Upper lobe of right lung (tissue), 1 donor: ENCODE data around the gene SMC6. TPM values are rescaled to one million over a fixed set of nuclear protein-coding genes. Genes with fewer than 3 reads are reported as not detected.

ENCODE experiments used
- ATAC-seq: fragments of 200-7000 bp; cut with Tn5 transposase; one replicate; pipeline ENCODE4 v1.9.1; 2020; ENCODE audit warnings: mild to moderate bottlenecking, moderate library complexity
- DNase-seq: peaks from one replicate; pipeline ENCODE4 v3.0.0-alpha.2; 2020
- H3K27ac ChIP-seq: fragments of 200-600 bp; one replicate; pipeline ENCODE4 v1.8.0; 2022
- H3K27me3 ChIP-seq: fragments of 200-600 bp; one replicate; pipeline ENCODE4 v1.8.0; 2022; ENCODE audit warnings: mild to moderate bottlenecking
- H3K36me3 ChIP-seq: fragments of 200-600 bp; one replicate; pipeline ENCODE4 v1.8.0; 2022
- H3K4me1 ChIP-seq: fragments of 200-600 bp; one replicate; pipeline ENCODE4 v1.8.0; 2022
- H3K4me3 ChIP-seq: fragments of 200-600 bp; one replicate; pipeline ENCODE4 v1.8.0; 2022; ENCODE audit warnings: mild to moderate bottlenecking
- H3K9me3 ChIP-seq: fragments of 200-600 bp; one replicate; pipeline ENCODE4 v1.8.0; 2022
- intact Hi-C: fragments of 100-400 bp; cut with DNase I; formaldehyde crosslinking; loops from one replicate; pipeline ENCODE4 v1.11.0; 2022
- total RNA-seq: library from RNA; stranded (reverse); fragmentation: NEBNext Ultra II Directional; extraction: Animal tissue kit (Norgen Biotek cat#: 25700); gene quantifications from one replicate; pipeline ENCODE4 v1.2.1, GENCODE V29; 2021
- TF ChIP-seq, protein P1 (sequence below): fragments of 200-600 bp; IDR thresholded peaks from one replicate; pipeline ENCODE4 v1.8.0; 2022; ENCODE audit warnings: antibody characterized with exemption
- donor health status: DM: no; HTN: yes; CAD: no; lungs with severe emphysema.

SMC6 gene
- total RNA-seq, 1 donor from 2014 or later = 16.0 TPM

DNA sequence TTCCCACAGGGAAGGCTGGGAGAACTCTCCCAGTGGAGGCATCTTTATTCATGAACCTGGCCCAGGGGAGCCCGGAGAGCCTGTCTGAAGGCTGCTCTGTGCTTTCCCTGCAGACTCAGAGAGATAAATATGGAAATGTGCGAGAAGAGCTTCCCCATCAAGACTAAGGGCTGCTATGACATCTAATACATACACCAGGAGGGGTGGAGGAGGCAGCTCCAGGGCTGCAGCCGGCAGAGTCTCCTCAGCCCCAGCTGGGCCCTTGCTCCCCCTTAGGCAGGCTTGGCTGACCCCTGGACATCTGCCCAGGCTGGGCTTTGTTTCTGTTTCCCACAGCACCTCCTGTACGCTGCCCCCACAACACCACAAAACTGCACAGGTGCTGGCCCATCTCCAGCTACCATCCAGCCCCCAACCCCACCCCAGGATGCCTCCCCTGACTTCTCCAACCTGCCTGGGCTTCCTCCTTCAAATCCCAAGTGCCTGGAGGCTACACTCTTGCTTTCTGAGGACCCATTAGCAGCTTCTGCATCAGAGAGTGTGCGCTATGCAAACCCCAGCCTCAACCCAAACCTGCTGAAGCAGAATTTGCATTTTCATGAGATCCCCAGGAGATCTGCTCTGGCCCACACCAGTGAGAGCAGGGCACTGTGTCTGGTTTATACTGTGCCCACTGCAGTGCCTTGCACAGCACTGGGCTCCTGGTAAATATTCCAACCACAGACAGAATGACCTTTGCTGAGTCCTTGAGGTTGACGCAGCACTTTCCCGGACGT lies 116.3 kb downstream of the SMC6 start:
- intact Hi-C loops = no loop called here
- Histone ChIP-seq H3K4me3 (no peak overlapping the region), H3K36me3 (no peaks in the 10 kb centered on the region), H3K27me3 (no peaks in the 10 kb centered on the region), H3K9me3 (no peaks in the 10 kb centered on the region), H3K4me1 (no peaks in the 10 kb centered on the region), H3K27ac (no peak overlapping the region)
- DNase-seq (no peak), ATAC-seq (no peak)
- TF ChIP-seq, protein P1, sequence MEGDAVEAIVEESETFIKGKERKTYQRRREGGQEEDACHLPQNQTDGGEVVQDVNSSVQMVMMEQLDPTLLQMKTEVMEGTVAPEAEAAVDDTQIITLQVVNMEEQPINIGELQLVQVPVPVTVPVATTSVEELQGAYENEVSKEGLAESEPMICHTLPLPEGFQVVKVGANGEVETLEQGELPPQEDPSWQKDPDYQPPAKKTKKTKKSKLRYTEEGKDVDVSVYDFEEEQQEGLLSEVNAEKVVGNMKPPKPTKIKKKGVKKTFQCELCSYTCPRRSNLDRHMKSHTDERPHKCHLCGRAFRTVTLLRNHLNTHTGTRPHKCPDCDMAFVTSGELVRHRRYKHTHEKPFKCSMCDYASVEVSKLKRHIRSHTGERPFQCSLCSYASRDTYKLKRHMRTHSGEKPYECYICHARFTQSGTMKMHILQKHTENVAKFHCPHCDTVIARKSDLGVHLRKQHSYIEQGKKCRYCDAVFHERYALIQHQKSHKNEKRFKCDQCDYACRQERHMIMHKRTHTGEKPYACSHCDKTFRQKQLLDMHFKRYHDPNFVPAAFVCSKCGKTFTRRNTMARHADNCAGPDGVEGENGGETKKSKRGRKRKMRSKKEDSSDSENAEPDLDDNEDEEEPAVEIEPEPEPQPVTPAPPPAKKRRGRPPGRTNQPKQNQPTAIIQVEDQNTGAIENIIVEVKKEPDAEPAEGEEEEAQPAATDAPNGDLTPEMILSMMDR = no peak

DNA sequence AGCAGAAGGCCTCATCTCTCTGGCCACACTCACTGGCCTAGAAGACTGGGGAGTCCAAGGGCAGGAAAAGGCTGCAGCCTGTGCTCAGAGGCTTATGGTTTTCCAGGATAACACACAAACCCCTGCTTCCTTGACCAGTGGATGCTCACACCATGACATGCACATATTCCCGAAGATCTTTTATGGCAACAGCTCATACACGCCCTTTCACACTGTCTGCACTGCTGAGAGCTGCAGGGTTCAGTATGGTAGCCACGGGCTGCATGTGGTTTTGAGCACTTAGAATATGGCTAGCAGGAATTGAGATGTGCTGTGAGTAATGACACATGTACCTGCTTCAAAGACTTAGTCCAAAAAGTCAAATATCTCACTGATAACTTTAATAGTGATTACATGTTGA lies 117.4 kb downstream of the SMC6 start:
- no peaks in the 10 kb centered on the region for H3K36me3 ChIP-seq

DNA sequence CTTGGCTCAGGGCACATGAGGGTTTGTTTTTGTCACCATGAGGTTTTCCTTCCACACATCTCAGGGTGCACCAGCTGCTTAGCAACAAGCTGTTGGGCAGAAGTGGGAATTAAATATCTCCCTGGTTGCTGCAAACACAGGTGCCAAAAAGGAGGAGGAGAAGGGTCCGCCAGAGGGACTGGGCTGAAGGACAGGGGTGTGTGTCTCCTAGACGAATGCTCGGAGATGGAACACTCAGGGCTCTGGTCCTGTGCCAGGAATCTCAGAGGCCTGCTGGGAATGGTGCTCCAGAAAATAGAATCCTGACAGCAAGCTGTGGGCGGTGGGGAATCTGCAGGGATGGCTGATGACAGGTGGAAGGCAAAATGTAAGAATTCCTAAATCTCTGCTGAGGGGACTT lies 118.6 kb downstream of the SMC6 start:
- Histone ChIP-seq H3K27me3 (no peaks in the 10 kb centered on the region), H3K36me3 (no peaks in the 10 kb centered on the region), H3K27ac (no peak overlapping the region), H3K4me1 (no peaks in the 10 kb centered on the region), H3K9me3 (no peaks in the 10 kb centered on the region), H3K4me3 (no peak overlapping the region)
- intact Hi-C loops = no loop called here
- ATAC-seq = no peak
- TF ChIP-seq, protein P1 = no peak
- no peak for DNase-seq

More for the DNA sequence above, 117.4 kb downstream of the SMC6 start:
- no peak overlapping the region for H3K4me3 ChIP-seq
- DNase-seq = no peak
- no peak for ATAC-seq
- TF ChIP-seq, protein P1 = no peak
- H3K4me1 ChIP-seq = no peaks in the 10 kb centered on the region
- H3K27me3 ChIP-seq = no peaks in the 10 kb centered on the region
- no peak overlapping the region for H3K27ac ChIP-seq
- no peaks in the 10 kb centered on the region for H3K9me3 ChIP-seq
- intact Hi-C loops = no loop called here

DNA sequence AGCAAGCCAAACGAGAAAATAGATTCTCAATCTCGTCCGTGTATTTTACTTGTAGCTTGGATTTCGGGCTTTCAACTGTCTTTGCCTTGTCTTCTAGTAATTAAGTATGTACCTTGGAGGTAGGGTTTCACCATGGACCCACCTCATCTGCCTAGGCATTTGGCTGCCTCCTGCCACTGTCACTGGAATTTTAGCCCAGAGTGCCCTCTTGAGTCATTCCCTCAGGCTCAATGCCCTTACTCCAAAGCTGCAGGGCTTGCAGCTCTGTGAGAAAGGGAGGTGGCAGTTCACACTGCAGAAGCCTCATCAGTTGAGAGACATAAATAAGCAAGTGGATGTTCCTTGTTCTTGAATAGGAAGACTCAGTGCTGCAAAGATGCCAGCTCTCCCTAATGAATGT lies 123.5 kb downstream of the SMC6 start:
- Histone ChIP-seq H3K27me3 (no peaks in the 10 kb centered on the region), H3K4me1 (no peaks in the 10 kb centered on the region), H3K36me3 (no peaks in the 10 kb centered on the region), H3K27ac (no peak overlapping the region), H3K4me3 (no peak overlapping the region), H3K9me3 (no peaks in the 10 kb centered on the region)
- DNase-seq (no peak), ATAC-seq (no peak)
- TF ChIP-seq, protein P1 = no peak
- intact Hi-C loops = no loop called here

DNA sequence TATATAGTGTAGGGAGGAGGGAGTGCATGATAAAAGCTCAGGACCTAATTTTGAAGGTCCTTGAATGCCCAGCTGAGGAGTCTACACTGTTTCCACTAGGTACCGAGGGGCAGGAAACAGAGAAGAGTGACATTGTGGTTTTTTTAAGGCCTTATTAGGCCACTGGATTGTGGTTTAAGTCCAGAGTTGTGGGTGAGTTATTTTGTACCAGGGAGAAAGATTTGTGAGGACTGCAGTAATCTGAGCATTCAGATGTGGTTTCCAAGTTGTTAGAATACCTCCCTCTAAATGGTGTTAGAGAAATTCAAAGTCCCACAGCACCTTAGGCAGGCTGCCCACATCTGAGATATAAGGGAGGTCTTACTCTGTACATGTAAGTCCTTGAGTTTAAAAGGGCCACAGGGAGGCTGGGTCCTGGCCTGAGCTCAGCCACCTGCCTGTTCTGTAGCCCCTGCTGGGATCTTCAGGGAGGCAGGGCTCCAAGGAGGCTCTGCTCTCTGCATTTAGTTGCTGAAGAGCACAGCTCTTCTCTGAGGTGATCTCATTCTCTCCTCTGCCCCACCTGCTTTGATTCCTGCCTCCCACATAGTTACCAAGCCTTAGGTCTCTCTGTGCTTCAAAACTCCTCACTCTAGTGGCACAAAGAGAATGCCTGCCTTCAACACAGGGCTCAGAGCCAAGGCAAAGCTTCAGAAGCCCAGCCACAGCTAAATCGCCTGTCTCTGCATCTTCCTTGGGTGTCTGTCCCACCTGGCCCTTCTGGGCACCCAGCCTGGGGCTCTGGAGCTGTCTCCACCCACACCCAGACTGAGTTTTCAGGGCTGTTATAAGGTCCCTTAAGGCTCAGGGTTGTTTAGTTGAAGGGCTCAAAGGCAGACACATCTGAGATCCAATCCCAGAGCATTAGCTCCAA lies 125.0 kb downstream of the SMC6 start:
- H3K27me3 ChIP-seq = no peaks in the 10 kb centered on the region
- no peaks in the 10 kb centered on the region for H3K9me3 ChIP-seq
- intact Hi-C loops = no loop called here
- TF ChIP-seq, protein P1 = no peak
- no peaks in the 10 kb centered on the region for H3K4me1 ChIP-seq
- ATAC-seq (no peak), DNase-seq (no peak)
- no peaks in the 10 kb centered on the region for H3K36me3 ChIP-seq
- no peak overlapping the region for H3K4me3 ChIP-seq
- H3K27ac ChIP-seq = no peak overlapping the region
